ENCODE measurements around the gene HBQ1.
"Not testable (repeated sequence)": the region's sequence is repeated elsewhere in the genome, so short reads cannot be mapped to it uniquely, and the experiment has no call there.

Gene HBQ1

GRCh38 chr16:176477-177382, 3.5 kb upstream of the HBQ1 start, which contains the start of gene HBA1:
Gene HBA1, plus strand, starts transcription at chr16:176680. Its CDS starts 37 bp downstream, at chr16:176717.
- DNase-seq, result peak; percentile 43

GRCh38 chr16:177394-177822, 2.9 kb upstream of the HBQ1 start:
- DNase-seq, result no peak

- DNase-seq, result no peak
These were observed 2.1 kb upstream of the HBQ1 start for GRCh38 chr16:177981-178667.

- no peak for DNase-seq
These were observed 1.6 kb upstream of the HBQ1 start for GRCh38 chr16:178668-179015.

GRCh38 chr16:179211-180092, 807 bp upstream of the HBQ1 start:
- DNase-seq, result no peak

- DNase-seq, result peak; percentile 94
These were observed 664 bp downstream of the HBQ1 start for GRCh38 chr16:180681-181564.

GRCh38 chr16:181565-182021, 1.3 kb downstream of the HBQ1 start:
- DNase-seq, result no peak

GRCh38 chr16:183005-183404, 2.7 kb downstream of the HBQ1 start:
- no peak for DNase-seq

- no peak for DNase-seq
These were observed 5.0 kb downstream of the HBQ1 start for GRCh38 chr16:185213-185612.

- DNase-seq, result no peak
These were observed 5.4 kb downstream of the HBQ1 start for GRCh38 chr16:185691-186090.

- no peak for DNase-seq
These were observed 7.1 kb downstream of the HBQ1 start for GRCh38 chr16:187330-187729.

GRCh38 chr16:188674-189073, 8.4 kb downstream of the HBQ1 start:
- peak; percentile 40 for DNase-seq

GRCh38 chr16:189604-190186, 9.4 kb downstream of the HBQ1 start:
- DNase-seq, result no peak

- no peak for DNase-seq
These were observed 11.6 kb downstream of the HBQ1 start for GRCh38 chr16:191831-192230.

GRCh38 chr16:192686-193085, 12.4 kb downstream of the HBQ1 start:
- DNase-seq, result no peak

GRCh38 chr16:193441-193840, 13.2 kb downstream of the HBQ1 start:
- no peak for DNase-seq

- DNase-seq, result no peak
These were observed 14.3 kb downstream of the HBQ1 start for GRCh38 chr16:194516-194915.

- DNase-seq, result no peak
These were observed 20.1 kb downstream of the HBQ1 start for GRCh38 chr16:200388-200787.

GRCh38 chr16:203246-203645, 23.0 kb downstream of the HBQ1 start:
- DNase-seq, result no peak

GRCh38 chr16:204046-204445, 23.8 kb downstream of the HBQ1 start:
- DNase-seq, result not testable (repeated sequence)

- DNase-seq, result not testable (repeated sequence)
These were observed 29.1 kb downstream of the HBQ1 start for GRCh38 chr16:209359-209758.
